Hematopoietic multipotent progenitor cell treated with erythropoietin and hydrocortisone succinate and interleukin-3 and kit ligand, for 15 days (in vitro differentiated cells): Measurements from ENCODE around the gene MMP17.

Source experiments
- DNase-seq: peaks from one replicate; pipeline ENCODE4 v3.0.0-alpha.2; 2015; ENCODE audit warnings: low spot score

Gene MMP17

DNA sequence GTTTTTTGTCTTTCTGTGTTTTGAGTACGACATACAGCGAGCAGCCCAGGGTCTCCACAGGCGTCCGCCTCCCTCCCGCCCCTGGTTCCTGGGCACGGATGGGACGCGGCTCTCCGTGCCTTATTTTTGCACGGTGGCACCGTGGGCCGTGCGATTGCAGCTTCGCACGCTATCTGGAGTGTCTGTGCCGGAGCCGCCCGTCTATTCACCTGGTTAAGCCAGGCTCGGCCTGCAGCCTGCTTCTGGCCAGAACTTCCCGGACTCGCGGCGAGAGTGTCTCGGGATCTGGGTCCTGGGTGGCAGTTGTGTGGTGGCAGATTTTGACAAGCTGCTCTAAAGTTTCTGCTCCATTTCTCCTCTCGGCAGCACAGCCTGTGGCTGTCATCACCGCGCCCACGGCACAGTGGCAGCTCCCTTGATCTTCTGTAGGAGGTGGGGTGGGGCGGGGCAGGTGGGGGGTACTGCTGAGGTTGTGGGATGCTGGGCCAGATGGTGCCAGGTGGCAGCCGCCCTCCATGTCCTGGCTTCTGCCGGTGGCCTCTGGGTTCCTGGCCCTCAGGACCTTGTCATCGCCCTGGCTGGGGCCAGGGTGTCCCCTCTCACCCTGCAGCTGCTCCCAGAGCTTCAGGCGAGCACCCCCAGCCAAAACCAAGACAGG lies 2.9 kb downstream of the MMP17 start:
- no peak for DNase-seq

DNA sequence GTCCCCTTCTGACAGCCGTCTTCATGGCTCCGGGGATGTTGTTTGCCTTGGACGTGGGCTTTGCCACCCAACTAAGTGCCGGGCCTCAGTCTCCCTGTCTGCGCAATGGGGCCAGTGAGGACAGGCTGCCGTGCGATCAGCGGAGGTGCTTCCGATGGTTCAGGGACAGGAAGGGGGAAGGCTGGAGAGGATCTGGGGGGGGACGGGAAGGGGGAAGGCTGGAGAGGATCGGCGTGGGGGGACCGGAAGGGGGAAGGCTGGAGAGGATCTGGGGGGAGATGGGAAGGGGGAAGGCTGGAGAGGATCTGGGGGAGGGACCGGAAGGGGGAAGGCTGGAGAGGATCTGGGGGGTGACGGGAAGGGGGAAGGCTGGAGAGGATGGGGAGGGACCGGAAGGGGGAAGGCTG lies 3.4 kb downstream of the MMP17 start:
- no peak for DNase-seq

DNA sequence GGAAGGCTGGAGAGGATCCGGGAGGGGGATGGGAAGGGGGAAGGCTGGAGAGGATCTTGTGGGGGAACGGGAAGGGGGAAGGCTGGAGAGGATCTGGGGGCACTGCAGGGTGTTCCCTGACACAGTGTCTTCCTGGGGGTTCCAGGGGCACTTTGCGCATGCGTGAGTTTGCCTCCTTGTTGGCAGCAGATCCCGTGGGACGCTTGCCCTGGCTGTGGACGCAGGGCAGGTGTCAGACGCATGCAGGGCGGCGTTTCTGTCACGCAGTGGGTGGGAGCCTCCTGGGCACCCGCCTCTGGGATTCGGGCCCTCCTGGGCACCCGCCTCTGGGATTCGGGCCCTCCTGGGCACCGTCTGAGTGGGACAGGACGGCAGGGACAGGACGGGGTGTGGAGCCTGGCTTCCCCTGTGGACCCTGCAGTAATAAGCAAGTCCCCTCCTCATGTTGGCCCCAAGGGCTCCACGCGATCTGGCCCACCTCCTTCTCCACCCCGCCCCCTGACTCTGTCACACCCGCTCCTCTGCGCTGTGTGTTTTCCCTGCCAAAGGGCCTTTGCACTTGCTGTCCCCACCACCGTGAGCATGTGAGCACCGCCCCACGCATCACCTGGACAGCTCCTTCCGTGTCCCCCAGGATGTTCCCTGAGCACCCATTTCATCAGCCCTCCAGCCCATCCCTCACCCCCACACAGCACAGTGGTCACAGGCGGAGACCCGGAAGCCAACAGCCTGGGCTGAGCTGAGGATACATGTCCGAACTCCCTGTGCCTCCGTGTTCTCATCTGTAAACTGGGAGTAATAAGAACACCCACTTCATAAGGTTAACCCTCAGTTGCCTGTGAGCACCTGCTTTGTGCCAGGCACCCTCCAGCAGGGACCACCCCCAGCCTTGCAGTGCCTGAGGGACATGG lies 4.4 kb downstream of the MMP17 start:
- DNase-seq, result no peak

DNA sequence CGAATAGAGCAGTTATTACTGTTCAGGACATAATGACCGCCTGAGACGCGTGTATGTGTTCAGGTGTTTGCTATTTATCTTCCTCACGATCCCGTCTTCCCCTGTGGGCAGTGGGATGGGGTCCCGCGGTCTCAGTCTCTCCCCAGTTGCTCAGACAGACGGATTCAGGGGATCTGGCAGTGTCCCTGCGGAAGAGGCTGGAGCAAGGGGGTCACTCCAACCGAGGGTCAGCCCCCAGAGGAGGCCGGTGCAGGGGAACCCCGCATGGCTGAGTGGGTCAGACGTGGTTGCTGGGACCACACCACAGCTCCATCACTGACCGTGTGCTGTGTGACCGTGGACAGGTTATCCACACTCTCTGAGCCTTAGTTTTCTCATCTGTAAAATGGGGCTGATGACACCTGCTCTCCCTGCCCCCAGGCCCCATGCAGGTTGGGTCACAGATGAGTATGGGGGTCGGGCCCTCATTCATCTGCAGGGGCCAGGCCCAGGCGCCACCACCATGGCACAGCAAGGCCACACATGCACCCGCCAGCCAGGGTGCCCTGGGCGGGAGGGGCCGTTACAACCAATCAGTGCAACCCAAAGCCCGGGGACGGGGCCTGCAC lies 5.2 kb downstream of the MMP17 start:
- no peak for DNase-seq

DNA sequence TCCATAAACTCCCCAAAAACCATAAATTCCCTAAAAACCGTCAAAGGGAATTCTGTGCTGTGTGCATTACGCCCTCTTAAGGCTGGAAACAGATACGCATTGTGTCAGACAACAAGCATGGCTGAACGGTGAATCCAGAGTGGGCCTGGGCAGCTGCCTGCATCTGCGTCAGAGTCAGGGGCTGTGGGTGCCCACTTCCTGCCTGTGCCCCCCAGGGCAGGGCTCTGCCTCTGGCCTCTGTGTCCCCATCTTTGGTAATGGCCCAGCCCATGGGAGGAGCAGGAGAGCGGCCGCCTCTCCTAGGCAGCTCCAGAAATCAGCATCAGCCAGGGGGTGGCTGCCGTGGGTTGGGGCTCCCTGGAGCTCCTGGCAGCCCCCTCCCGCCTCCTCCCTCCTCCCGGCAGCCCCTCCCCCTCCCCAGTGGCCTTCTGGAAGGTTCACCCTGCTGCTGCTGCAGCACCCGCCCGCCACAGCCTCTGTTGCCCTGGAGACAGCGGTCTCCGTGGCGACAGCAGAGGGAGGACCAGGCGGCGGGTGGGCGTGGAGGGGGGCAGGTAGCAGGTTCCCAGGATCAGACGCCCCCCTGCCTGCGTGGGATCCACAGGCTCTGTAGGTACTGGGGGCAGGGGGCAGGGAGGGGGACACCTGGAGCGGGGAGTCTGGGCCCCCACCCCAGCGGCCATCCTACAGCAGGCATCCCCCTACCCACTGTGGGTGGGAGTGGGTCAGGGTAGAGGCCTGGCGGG lies 5.9 kb downstream of the MMP17 start:
- DNase-seq, result no peak

DNA sequence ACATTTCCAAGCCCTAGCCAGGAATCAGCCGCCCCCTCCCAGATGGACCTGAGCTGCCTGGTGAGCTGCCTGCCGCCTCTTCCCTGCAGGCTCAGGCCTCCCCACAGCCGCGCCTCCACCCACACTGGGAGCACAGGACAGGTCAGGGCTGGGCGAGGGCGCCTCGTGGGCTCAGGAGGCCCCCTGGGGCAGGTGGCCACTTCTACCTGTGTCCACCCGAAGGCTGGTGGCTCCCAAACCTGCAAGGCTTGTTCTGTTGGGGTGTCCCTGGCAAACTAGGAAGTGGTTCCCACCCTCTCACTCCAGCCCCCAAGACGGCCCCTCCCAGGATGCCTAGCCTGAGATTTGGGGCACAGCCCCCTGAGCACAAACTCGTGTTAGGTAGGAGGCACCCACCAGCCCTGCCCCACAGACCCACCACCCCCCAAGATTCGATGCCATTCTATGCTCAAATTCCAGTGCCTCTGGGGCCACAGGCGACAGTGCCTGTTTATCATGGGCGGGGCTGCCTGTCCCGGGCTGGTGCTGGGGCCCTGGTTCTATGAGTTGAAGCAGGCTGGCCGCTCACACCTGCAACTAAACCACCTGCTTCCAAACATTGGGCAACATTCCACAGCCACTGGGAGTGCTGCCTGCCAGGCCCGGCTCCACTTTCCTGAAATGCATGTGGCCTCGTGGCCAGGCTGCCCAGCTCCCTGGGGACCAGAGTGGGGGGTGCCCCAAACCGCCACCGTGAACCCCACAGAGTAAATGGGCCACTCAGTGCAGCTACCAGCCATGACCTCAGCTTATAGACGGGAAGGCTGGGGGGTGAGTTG lies 6.8 kb downstream of the MMP17 start:
- no peak for DNase-seq

DNA sequence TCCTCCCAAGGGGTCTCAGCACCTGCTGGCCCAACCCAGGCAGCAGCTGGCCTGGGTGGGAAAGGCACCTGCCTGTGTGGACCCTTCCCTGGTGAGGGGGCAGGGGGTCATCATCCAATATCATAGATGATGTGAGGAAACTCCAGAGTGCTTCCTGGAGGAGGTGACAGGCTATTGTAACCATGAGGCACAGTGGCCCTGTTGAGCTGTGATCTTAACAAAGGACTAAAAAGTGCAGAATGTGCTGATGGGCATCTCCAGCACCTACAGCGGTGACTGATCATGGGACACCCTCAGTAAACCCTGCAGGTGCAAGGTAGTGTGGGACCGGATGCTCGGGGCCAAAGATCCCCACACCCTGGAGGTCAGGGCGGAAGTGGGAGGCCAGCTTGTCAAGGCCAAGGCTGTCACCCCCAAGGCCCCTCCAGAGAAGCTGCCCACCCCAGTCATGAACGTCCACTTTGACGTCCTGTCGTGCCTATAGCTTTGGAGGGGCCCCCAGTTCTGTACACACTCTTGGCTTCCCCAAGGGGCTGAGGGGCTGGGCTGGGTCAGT lies 7.5 kb downstream of the MMP17 start:
- DNase-seq, result no peak

DNA sequence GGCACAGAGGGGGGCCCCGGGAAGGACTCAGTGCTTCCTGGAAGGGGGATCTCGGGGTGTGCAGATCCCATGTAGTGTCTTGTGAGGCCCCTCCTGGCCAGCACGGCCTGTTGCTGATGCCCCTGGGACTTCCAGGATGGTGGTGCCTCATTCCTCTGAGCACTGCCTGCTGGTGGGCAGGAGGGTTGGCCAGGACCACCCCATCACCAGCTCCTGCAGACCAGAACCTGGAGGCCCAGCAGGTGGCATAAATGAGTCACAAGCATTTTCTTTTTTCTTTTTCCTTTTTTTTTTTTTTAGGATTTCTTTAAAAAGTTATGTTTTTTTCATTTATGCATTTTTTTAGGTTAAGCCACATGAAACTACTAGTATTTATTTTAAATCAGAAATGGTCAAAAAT lies 8.0 kb downstream of the MMP17 start:
- DNase-seq, result no peak

DNA sequence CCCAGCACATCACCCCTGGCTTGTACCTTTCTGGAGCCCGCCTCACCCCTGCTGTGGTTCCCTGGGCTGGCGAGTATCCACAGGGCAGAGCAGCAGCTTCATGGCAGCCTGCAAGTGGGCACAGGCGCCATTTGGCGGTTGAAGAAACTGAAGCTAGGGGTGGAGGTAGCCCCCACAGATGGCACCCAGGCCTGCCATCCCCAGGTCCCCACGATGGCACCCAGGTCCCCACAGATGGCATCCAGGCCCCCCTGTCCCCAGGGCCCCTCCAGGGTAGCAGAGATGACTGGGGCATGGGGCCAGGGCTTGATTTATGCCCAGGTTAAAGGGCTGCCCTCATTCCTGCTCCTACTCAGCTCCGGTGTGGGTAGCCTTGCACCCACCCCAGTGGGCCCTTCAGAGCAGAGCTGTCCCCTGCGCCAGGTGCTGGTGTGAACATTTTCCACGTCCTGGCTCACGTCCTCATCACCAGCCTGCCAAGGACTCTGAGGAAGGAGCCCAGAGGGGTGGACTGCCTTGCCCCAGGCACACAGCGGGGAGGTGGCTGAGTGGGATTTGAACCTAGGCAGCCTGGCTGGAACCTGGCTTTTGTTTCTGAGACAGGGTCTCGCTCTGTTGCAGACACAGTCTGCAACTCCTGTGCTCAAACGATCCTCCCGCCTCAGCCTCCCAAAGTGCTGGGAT lies 8.7 kb downstream of the MMP17 start:
- DNase-seq, result no peak

DNA sequence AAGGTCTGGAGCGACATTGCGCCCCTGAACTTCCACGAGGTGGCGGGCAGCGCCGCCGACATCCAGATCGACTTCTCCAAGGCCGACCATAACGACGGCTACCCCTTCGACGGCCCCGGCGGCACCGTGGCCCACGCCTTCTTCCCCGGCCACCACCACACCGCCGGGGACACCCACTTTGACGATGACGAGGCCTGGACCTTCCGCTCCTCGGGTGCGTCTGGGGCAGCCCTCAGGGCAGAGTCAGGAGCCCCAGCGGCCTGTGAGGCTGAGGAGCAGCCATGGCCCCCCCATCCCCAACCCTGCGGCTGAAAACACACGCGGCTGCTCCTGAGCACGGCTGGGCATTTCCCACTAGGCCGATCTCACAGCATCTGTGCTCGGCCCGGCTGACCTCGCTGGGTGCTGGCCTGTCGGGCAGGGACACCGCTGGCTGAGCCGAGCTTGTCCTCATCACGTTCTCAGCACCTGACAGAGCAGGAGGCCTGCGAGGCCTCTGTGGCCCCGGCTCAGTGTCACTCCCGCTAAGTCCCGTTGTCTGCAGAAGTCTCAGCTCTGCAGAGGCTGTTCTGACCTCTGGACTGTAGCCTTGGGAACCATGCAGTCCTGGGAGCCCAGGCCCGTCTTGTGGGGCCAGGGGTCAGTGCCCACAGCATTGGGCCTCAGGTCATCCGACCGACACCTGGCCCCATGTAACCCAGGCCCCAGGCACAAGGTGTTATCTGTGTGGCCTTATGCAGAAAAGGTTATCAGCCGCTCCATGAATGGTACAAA lies 12.6 kb downstream of the MMP17 start:
- no peak for DNase-seq

DNA sequence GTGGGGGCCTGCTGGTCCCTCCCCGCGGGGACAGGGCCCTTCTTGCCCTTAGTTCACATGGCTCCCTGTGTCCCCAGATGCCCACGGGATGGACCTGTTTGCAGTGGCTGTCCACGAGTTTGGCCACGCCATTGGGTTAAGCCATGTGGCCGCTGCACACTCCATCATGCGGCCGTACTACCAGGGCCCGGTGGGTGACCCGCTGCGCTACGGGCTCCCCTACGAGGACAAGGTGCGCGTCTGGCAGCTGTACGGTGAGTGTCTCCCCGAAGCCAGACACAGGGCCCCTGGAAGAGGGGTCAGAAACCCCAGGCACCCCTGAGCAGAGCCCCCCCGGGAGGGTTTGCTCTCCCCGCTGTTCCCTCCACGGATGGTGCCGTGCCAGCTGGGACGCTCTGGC lies 13.4 kb downstream of the MMP17 start:
- no peak for DNase-seq

DNA sequence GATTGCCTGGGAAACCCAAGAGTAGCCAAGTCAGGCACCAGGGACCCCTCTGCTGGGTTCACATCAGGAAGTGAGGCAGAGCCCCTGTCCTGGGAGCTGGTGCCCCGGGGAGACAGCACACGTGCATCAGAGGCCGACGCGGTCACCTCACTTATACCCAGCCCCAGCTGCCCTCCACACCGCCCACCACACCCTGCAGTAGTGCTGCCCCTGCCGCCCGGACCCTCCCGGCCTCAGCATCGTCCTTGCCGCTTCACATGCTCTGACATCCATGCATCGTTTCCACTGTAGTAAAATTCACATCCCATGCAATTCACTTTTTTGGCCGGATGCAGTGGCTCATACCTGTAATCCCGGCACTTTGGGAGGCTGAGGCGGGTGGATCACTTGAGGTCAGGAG lies 14.0 kb downstream of the MMP17 start:
- DNase-seq, result no peak

DNA sequence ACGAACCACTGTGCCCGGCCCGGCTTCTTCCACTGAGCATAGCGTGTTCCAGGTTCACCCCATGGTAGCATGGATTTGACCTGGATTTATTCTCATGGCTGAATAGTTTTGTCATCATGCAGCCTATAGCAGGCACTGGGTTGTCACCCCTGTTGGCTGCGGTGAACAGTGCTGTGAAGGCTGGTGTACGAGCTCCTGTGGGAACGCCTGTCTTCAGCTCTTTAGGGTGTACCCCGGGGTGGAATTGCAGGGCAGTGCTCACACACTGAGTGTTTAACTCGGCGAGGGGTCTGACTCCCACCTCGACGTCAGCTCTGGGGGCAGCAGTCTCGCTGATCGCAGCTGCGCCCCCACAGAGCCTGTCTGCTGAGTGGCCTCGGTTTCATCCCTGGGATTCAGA lies 15.3 kb downstream of the MMP17 start:
- no peak for DNase-seq

DNA sequence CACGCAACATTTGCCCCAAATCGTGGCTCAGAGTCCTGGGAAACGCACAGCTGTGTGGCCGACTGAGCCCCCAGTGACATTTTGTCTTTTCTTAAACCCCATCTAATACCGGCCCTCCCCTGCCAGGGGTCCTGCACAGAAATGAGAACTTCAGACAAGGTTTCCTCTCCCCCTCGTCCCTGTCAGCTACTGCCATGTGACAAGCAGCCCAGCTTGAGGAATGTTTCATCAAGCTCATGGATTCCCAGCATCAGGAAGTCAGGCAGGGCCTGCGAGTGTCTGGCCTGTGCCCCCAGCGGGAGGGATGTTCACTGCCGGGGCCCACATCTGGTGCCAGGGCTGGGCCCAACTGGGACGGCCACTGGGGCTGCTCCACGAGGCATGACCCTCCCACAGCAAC lies 15.9 kb downstream of the MMP17 start:
- no peak for DNase-seq

DNA sequence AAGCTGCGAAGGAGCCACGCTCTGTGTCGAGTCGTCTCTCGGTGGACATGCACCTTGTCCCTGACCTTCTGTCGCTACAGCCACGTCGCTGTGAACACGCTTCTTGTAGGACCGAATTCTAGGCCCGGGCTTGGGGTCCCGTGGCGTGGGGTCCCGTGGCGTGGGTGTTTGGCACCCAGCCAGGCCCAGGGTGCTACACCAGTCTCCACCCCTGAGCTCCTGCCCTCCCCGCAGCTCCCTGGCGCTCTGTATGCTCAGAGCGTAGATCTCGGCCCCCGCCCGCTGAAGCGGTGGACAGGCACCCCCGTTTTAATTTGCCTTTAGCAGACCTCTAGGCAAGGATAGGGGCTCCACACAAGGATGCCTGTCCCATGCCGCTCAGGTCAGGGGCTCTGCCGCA lies 16.5 kb downstream of the MMP17 start:
- no peak for DNase-seq

DNA sequence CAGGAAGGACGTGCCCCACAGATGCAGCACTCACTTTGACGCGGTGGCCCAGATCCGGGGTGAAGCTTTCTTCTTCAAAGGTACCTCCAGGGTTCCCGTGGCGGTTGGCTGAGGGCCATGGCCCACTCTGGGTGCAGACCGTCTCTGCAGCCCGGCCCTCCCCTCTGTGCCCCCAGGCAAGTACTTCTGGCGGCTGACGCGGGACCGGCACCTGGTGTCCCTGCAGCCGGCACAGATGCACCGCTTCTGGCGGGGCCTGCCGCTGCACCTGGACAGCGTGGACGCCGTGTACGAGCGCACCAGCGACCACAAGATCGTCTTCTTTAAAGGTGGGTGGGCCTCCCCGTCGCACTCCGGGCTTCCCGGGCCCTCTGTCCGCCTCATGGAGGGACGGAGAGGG lies 16.9 kb downstream of the MMP17 start:
- DNase-seq, result no peak

DNA sequence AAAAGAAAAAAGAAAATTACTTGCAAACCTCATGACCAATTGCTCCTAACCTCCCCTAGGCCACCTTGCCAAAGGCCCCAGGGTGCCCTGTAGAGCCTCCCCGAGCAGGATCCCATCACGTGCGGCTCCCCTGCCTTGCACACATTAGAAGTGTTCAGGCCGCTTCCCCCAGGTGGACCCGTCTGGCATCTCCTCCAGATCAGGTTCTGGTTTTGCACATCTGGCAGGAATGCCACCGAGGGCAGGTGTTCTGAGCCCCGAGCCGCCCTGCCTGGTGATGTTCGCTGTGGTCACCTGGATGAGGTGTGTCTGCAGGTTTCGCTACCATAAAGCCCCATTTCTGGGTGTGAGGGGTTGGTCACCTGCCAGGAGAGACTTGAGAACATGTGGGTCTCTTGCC lies 19.3 kb downstream of the MMP17 start:
- no peak for DNase-seq

DNA sequence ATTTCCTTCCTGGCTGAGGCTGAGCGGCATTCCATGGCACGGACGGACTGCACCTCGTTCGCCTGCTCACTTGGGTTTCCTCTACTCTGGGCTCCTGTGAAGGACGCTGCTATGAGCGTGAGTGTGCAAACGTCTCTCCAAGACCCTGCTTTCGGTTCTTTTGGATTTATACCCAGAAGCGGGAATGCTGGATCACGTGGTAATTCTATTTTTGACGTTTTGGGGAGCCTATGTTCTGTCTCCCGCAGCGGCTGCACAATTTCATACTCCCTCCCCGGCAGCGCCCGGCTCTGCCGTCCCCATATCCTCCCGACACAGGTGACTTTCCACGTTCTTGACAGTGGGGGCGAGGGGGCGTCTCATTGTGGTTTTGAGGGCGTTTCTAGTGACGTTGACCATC lies 20.6 kb downstream of the MMP17 start:
- DNase-seq, result no peak

DNA sequence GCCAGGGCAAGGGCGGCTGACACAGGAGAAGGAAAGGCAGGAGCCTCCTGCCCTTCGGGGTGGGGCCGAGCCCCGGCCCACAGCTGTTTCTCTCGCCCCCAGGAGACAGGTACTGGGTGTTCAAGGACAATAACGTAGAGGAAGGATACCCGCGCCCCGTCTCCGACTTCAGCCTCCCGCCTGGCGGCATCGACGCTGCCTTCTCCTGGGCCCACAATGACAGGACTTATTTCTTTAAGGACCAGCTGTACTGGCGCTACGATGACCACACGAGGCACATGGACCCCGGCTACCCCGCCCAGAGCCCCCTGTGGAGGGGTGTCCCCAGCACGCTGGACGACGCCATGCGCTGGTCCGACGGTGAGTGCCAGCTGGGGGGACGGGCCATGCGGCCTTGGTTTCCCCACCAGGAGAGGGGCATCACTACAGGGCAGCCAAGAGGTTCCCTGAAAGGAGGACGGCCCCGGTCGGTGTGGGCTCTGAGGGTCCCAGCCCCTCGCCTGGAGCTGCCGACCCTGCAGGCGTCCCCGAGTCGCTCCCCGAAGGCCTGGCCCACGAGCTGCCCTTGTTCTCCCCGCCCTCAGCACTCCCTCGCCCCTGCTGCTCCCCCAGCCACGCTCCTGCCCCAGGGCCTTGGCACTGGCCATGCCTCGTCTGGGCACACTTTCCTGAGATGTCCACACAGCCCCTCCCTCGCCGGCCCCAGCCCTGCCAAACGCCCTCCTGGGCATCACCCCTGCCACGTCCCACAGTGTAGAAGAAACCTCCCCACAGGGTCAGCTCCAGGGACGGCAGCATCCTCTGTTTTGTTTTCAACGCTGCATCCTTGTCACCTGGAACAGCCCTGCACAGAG lies 21.7 kb downstream of the MMP17 start:
- DNase-seq, result no peak
